Neural progenitor cell (in vitro differentiated cells): ENCODE results near the gene SEPTIN11. TPM values are rescaled to one million over a fixed set of nuclear protein-coding genes. Genes with fewer than 3 reads are reported as not detected.

ENCODE experiments used
- DNase-seq: peaks from one replicate; pipeline ENCODE4 v3.0.0-alpha.2; 2016; ENCODE audit warnings: low spot score
- H2AFZ ChIP-seq: fragments of 200-600 bp; sonication (generic); replicated peaks from 2 replicates; pipeline ENCODE4 v1.6.1; 2016; ENCODE audit warnings: antibody characterized with exemption
- H3F3A ChIP-seq: fragments of 200-600 bp; sonication (generic); 2 replicates; pipeline ENCODE4 v1.6.1; 2016; ENCODE audit warnings: antibody characterized with exemption, low read depth
- H3K27ac ChIP-seq: fragments of 200-600 bp; sonication (generic); 2 replicates; pipeline ENCODE4 v1.5.1; 2016; ENCODE audit warnings: mild to moderate bottlenecking
- H3K27me3 ChIP-seq: fragments of 200-600 bp; sonication (generic); 2 replicates; pipeline ENCODE4 v1.6.1; 2016; ENCODE audit warnings: mild to moderate bottlenecking, moderate library complexity
- H3K36me3 ChIP-seq: fragments of 200-600 bp; sonication (generic); 2 replicates; pipeline ENCODE4 v1.5.1; 2016
- H3K4me1 ChIP-seq: fragments of 200-600 bp; sonication (generic); 2 replicates; pipeline ENCODE4 v1.6.1; 2016; ENCODE audit warnings: mixed run types
- H3K4me2 ChIP-seq: fragments of 200-600 bp; sonication (generic); 2 replicates; pipeline ENCODE4 v1.6.1; 2016
- H3K4me3 ChIP-seq: fragments of 200-600 bp; sonication (generic); 2 replicates; pipeline ENCODE4 v1.5.1; 2016
- H3K79me2 ChIP-seq: fragments of 200-600 bp; sonication (generic); 2 replicates; pipeline ENCODE4 v1.6.1; 2016; ENCODE audit warnings: low read depth
- H3K9ac ChIP-seq: fragments of 200-600 bp; sonication (generic); 2 replicates; pipeline ENCODE4 v1.6.1; 2016
- H3K9me3 ChIP-seq: fragments of 200-600 bp; sonication (generic); 2 replicates; pipeline ENCODE4 v1.5.1; 2016; ENCODE audit warnings: low read depth
- H4K20me1 ChIP-seq: fragments of 200-600 bp; sonication (generic); 2 replicates; pipeline ENCODE4 v1.6.1; 2016; ENCODE audit warnings: low read depth
- H3K27ac Mint-ChIP-seq: 3 replicates; pipeline ENCODE4 v1.8.0; 2021; ENCODE audit warnings: mixed read lengths
- H3K27me3 Mint-ChIP-seq: 2 replicates; pipeline ENCODE4 v1.8.0; 2022; ENCODE audit warnings: low read depth, mild to moderate bottlenecking, inconsistent platforms, moderate library complexity, mixed read lengths; ENCODE audit not compliant: insufficient read depth
- H3K36me3 Mint-ChIP-seq: 3 replicates; pipeline ENCODE4 v1.8.0; 2021; ENCODE audit warnings: mixed read lengths
- H3K4me1 Mint-ChIP-seq: 3 replicates; pipeline ENCODE4 v1.8.0; 2021; ENCODE audit warnings: mixed read lengths
- H3K4me3 Mint-ChIP-seq: 3 replicates; pipeline ENCODE4 v1.8.0; 2021; ENCODE audit warnings: mild to moderate bottlenecking, moderate library complexity, mixed read lengths
- H3K9me3 Mint-ChIP-seq: 3 replicates; pipeline ENCODE4 v1.8.0; 2020; ENCODE audit warnings: mixed read lengths
- EZH2 ChIP-seq: fragments of 200-600 bp; sonication (generic); IDR thresholded peaks from 2 replicates; pipeline ENCODE4 v1.6.1; 2017; ENCODE audit warnings: antibody characterized with exemption, mild to moderate bottlenecking, moderate library complexity
- EZH2phosphoT487 ChIP-seq: fragments of 200-600 bp; sonication (generic); IDR thresholded peaks from 2 replicates; pipeline ENCODE4 v1.6.1; 2017; ENCODE audit warnings: antibody characterized with exemption
- total RNA-seq: library from RNA; depleted of rRNA; stranded (reverse); fragments of >200 nt; gene quantifications from 2 replicates; pipeline ENCODE4 v1.2.3, GENCODE V29; 2015; ENCODE audit warnings: low replicate concordance
- TF ChIP-seq, protein P1 (sequence below): fragments of 200-600 bp; sonication (generic); IDR thresholded peaks from 2 replicates; pipeline ENCODE4 v1.5.1; 2017; ENCODE audit warnings: antibody characterized with exemption, mild to moderate bottlenecking

Gene SEPTIN11
- total RNA-seq, 1 donor from 2014 or later = 183 TPM

DNA sequence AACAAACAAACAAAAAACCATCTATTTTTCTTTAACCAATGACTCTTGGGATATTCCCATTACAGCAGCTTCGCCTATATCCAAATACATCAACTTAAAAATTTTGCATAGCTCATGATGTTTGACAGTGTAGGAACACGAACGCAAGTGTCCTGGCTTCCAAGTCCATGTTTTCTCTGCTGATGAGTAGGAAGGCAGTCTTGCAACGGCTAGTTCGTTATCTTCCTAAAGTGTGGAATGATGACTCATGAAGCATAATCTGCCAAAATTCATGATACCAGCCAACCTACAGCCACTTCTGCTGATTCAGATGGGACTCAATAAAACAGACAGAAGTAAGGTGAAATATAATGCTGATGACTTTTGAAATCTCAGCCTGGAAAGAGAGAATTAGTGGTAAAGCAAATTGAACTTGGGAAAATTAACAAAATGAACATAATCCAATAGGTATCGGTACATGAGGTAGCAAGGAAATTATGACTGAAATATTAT is 6.4 kb upstream of the SEPTIN11 start:
- Histone ChIP-seq H3K4me1 (peaks cover 6% of the 10 kb centered on the region), H3K4me2 (no peak overlapping the region), H3K4me3 (no peak overlapping the region), H4K20me1 (peaks cover 7% of the 10 kb centered on the region), H3K9ac (no peak overlapping the region), H3K27ac (no peak overlapping the region), H3K9me3 (no peaks in the 10 kb centered on the region), H3K79me2 (peaks cover 15% of the 10 kb centered on the region), H3K36me3 (peaks cover 4% of the 10 kb centered on the region), H3K27me3 (peaks cover 6% of the 10 kb centered on the region), H3F3A (no peaks in the 10 kb centered on the region), H2AFZ (no peak overlapping the region)
- no peak for DNase-seq
- Mint-ChIP-seq H3K4me3 (no peak overlapping the region), H3K9me3 (peaks cover 9% of the 10 kb centered on the region), H3K27ac (no peak overlapping the region), H3K27me3 (no peaks in the 10 kb centered on the region), H3K36me3 (peaks cover 21% of the 10 kb centered on the region), H3K4me1 (peaks cover 11% of the 10 kb centered on the region)
- TF ChIP-seq, protein P1, sequence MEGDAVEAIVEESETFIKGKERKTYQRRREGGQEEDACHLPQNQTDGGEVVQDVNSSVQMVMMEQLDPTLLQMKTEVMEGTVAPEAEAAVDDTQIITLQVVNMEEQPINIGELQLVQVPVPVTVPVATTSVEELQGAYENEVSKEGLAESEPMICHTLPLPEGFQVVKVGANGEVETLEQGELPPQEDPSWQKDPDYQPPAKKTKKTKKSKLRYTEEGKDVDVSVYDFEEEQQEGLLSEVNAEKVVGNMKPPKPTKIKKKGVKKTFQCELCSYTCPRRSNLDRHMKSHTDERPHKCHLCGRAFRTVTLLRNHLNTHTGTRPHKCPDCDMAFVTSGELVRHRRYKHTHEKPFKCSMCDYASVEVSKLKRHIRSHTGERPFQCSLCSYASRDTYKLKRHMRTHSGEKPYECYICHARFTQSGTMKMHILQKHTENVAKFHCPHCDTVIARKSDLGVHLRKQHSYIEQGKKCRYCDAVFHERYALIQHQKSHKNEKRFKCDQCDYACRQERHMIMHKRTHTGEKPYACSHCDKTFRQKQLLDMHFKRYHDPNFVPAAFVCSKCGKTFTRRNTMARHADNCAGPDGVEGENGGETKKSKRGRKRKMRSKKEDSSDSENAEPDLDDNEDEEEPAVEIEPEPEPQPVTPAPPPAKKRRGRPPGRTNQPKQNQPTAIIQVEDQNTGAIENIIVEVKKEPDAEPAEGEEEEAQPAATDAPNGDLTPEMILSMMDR = no peak
- TF ChIP-seq EZH2phosphoT487 (no peak), EZH2 (no peak)

DNA sequence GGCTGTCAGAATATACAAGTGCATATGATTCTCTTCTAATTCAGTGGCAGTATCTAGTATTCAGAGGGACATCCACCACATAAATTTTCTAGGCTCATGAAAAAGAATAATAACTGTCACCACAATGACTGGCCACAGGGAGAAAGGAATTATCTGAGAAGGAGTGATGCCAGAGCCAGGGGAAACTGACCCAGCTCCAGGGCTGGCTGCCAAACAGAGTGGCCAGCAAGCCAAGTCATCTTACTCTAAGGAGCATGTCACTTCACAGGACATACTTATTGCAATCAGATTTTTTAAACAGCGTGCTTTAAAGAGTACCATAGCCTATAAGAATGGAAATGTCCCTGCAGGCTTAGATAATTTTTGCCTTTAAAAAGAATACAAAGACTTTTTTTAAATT is 5.8 kb upstream of the SEPTIN11 start:
- no peak overlapping the region for H3K4me2 ChIP-seq
- peaks cover 9% of the 10 kb centered on the region for H3K4me1 ChIP-seq
- Mint-ChIP-seq H3K4me3 (no peak overlapping the region), H3K27me3 (no peaks in the 10 kb centered on the region), H3K4me1 (peaks cover 11% of the 10 kb centered on the region), H3K9me3 (peaks cover 9% of the 10 kb centered on the region), H3K36me3 (peaks cover 21% of the 10 kb centered on the region), H3K27ac (no peak overlapping the region)
- no peak overlapping the region for H3K4me3 ChIP-seq
- H3K79me2 ChIP-seq = peaks cover 17% of the 10 kb centered on the region
- peaks cover 6% of the 10 kb centered on the region for H3F3A ChIP-seq
- no peak for DNase-seq
- H3K9ac ChIP-seq = no peak overlapping the region
- peaks cover 7% of the 10 kb centered on the region for H4K20me1 ChIP-seq
- H3K27ac ChIP-seq = no peak overlapping the region
- TF ChIP-seq EZH2phosphoT487 = no peak
- TF ChIP-seq, protein P1 = no peak
- no peak for TF ChIP-seq EZH2
- H2AFZ ChIP-seq = no peak overlapping the region
- no peaks in the 10 kb centered on the region for H3K9me3 ChIP-seq
- peaks cover 4% of the 10 kb centered on the region for H3K36me3 ChIP-seq
- peaks cover 6% of the 10 kb centered on the region for H3K27me3 ChIP-seq

DNA sequence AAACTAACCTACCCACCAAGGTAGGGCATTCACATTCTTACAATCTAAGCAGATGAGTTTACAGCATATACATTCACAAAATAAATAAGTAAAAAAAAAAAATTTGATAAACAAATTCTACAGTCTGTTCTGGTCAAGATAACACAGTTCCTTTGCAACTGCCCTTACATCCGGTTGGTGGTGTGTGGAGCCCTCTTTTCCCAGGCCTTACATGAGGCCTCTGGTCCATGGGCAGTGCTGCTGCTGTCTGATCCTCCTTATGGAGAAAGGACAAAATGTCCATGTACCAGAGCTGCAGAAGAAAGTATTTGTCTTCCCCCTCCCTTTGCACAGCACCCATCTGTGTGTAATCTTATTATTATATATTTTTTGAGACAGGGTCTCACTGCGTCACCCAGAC is 2.2 kb upstream of the SEPTIN11 start:
- no peak for DNase-seq
- Histone ChIP-seq H2AFZ (no peak overlapping the region), H3K27ac (no peak overlapping the region), H3K4me1 (peaks cover 21% of the 10 kb centered on the region), H3K4me2 (no peak overlapping the region), H3F3A (peaks cover 32% of the 10 kb centered on the region), H3K9ac (no peak overlapping the region), H3K79me2 (peaks cover 42% of the 10 kb centered on the region), H3K36me3 (peaks cover 4% of the 10 kb centered on the region), H3K4me3 (no peak overlapping the region), H4K20me1 (peaks cover 23% of the 10 kb centered on the region), H3K27me3 (peaks cover 6% of the 10 kb centered on the region), H3K9me3 (no peaks in the 10 kb centered on the region)
- H3K4me1 Mint-ChIP-seq = peaks cover 22% of the 10 kb centered on the region
- H3K27ac Mint-ChIP-seq = no peak overlapping the region
- H3K27me3 Mint-ChIP-seq = peaks cover 5% of the 10 kb centered on the region
- peaks cover 18% of the 10 kb centered on the region for H3K36me3 Mint-ChIP-seq
- peak overlapping the region; percentile 96 for H3K4me3 Mint-ChIP-seq
- peaks cover 6% of the 10 kb centered on the region for H3K9me3 Mint-ChIP-seq
- no peak for TF ChIP-seq EZH2phosphoT487
- TF ChIP-seq EZH2 = peak; percentile 5
- TF ChIP-seq, protein P1 = no peak
